ENCODE data around the gene CECR2.

GRCh38 chr22:17596226-17596625 is 227.0 kb downstream of the CECR2 start:
- TF ChIP-seq ZNF274 (IDR thresholded peaks at IDR 0.05; ENCODE audit: low read depth, low read length) (no peak), YY1 (IDR thresholded peaks at IDR 0.05; ENCODE audit: insufficient read depth, insufficient read length) (no peak), SUZ12 (IDR thresholded peaks at IDR 0.05; ENCODE audit: extremely low read depth, insufficient read depth, insufficient read length) (no peak)
